ENCODE data around the gene GALNTL6. TPM values are rescaled to one million over a fixed set of nuclear protein-coding genes. Genes with fewer than 3 reads are reported as not detected.

GALNTL6 gene
- total and polyA plus RNA-seq, 2 donors (not counting 3 experiments of a cell fraction or from before 2014, with no cell fraction given): not detected

- peaks cover 1% of the 10 kb centered on the region for H3K9me3 ChIP-seq (replicated peaks; ENCODE audit: control insufficient read depth, insufficient read depth, low read length)
- no peak for FAIRE-seq
- peaks cover 19% of the 10 kb centered on the region for H3K4me1 ChIP-seq (ENCODE audit: control insufficient read depth, extremely low read depth, insufficient read depth, low read length)
- no peak overlapping the region for H3K4me2 ChIP-seq (ENCODE audit: insufficient read depth, low read length)
- H3K4me3 ChIP-seq (replicated peaks in 1 of 3; ENCODE audit: insufficient read depth in 1 of 3, low read depth in 1 of 3, low read length in 3 of 3): no peak overlapping the region
- no peak overlapping the region for H3K27ac ChIP-seq (ENCODE audit: insufficient read depth, low read depth, low read length)
- H2AFZ ChIP-seq (ENCODE audit: low read depth, low read length): no peak overlapping the region
- intact Hi-C loops (cut with micrococcal nuclease) (no loop called here), dilution Hi-C loops (cut with MboI; ENCODE audit: extremely low pct_ligation_motif_present, low sequenced_read_pairs) (no loop called here)
- POLR2A ChIA-PET: no interaction called here
- H3K9ac ChIP-seq (replicated peaks; ENCODE audit: extremely low read depth, insufficient read depth, low read length): no peak overlapping the region
- no peaks in the 10 kb centered on the region for H3K27me3 ChIP-seq (ENCODE audit: control insufficient read depth in 2 of 2, insufficient read depth in 2 of 2, low read length in 2 of 2)
- no TSS peak for BruUV-seq (replicated peaks)
- no peak for TF ChIP-seq JUN (IDR thresholded peaks at IDR 0.05; ENCODE audit: borderline replicate concordance, insufficient read depth, insufficient read length, low read depth)
- TF ChIP-seq POLR2A (IDR thresholded peaks at IDR 0.05; ENCODE audit: low read depth, low read length): no peak
- TF ChIP-seq MAX (IDR thresholded peaks at IDR 0.05; ENCODE audit: insufficient read depth, insufficient read length): no peak
- no peak for TF ChIP-seq POLR2AphosphoS5 (IDR thresholded peaks at IDR 0.05; ENCODE audit: insufficient read depth, low read depth, low read length)
- no peak for TF ChIP-seq FOS (IDR thresholded peaks at IDR 0.05; ENCODE audit: borderline replicate concordance, insufficient read depth, low read length)
- no peak for TF ChIP-seq EZH2 (IDR thresholded peaks at IDR 0.05; ENCODE audit: borderline replicate concordance, low read depth, low read length, severe bottlenecking)
- TF ChIP-seq GATA2 (IDR thresholded peaks at IDR 0.05; ENCODE audit: insufficient read depth, insufficient read length, low read depth, low read length): no peak
- TF ChIP-seq MYC (IDR thresholded peaks at IDR 0.05; ENCODE audit: low read depth, low read length): no peak
- TF ChIP-seq CTCF (IDR thresholded peaks at IDR 0.05; ENCODE audit: extremely low read depth in 1 of 2, insufficient read depth in 1 of 2, low read depth in 1 of 2, low read length in 2 of 2): no peak
- H3K36me3 ChIP-seq (ENCODE audit: control insufficient read depth in 2 of 2, extremely low read depth in 1 of 2, insufficient read depth in 2 of 2, low read length in 2 of 2): no peaks in the 10 kb centered on the region
- CTCF ChIA-PET: no interaction called here
- H3K9me1 ChIP-seq (replicated peaks; ENCODE audit: control insufficient read depth, extremely low read depth, insufficient read depth, low read length): no peaks in the 10 kb centered on the region
- H4K20me1 ChIP-seq (replicated peaks; ENCODE audit: control insufficient read depth, extremely low read depth, insufficient read depth, low read length): no peaks in the 10 kb centered on the region
- DNase-seq (ENCODE audit: low read depth, low spot score): no peak
- no peaks in the 10 kb centered on the region for H3K79me2 ChIP-seq (ENCODE audit: control insufficient read depth, insufficient read depth, low read length)
Observed at GRCh38 chr4:172980219-172980618, 1167.0 kb downstream of the GALNTL6 start.

All from endothelial cell of umbilical vein (primary cell).